K562 (cell line): ENCODE results near the gene SLITRK2.

Experiments
- ARID1B ChIP-seq: fragments of 450-650 bp; IDR thresholded peaks from 2 replicates; pipeline ENCODE4 v1.6.1; 2016; ENCODE audit warnings: antibody characterized with exemption, mild to moderate bottlenecking, inconsistent platforms
- CAMTA2 ChIP-seq: fragments of 250-450 bp; sonication (Bioruptor Pico); conservative IDR thresholded peaks from 2 replicates; pipeline ENCODE4 v1.5.1; 2022
- COPS2 ChIP-seq: fragments of 450-650 bp; conservative IDR thresholded peaks from 2 replicates; pipeline ENCODE4 v1.6.1; 2016; ENCODE audit warnings: mild to moderate bottlenecking, moderate library complexity
- HDAC6 ChIP-seq: IDR thresholded peaks from 2 replicates; pipeline ENCODE4 v1.6.1; 2012; ENCODE audit warnings: low read depth, mild to moderate bottlenecking, control low read depth, inconsistent platforms, low read length, moderate library complexity
- KDM1A ChIP-seq, 2 experiments: fragments of 450-650 bp; IDR thresholded peaks; 2 replicates each; pipeline ENCODE4 v1.6.1; 2016; ENCODE audit warnings: mild to moderate bottlenecking in 2 of 2
- NFRKB ChIP-seq: fragments of 450-650 bp; IDR thresholded peaks from 2 replicates; pipeline ENCODE4 v1.6.1; 2016; ENCODE audit warnings: low read depth
- POLR2AphosphoS5 ChIP-seq: IDR thresholded peaks from 2 replicates; pipeline ENCODE4 v1.6.1; 2011; ENCODE audit warnings: mild to moderate bottlenecking, low read depth, low read length, moderate library complexity; ENCODE audit not compliant: control insufficient read depth, insufficient read depth
- RBFOX2 ChIP-seq: fragments of 200-400 bp; formaldehyde crosslinking; IDR thresholded peaks from 2 replicates; pipeline ENCODE4 v1.6.1; 2017; ENCODE audit warnings: low read depth, mild to moderate bottlenecking, low read length, moderate library complexity
- ZNF707 ChIP-seq: fragments of 250-450 bp; sonication (Bioruptor Pico); conservative IDR thresholded peaks from 2 replicates; pipeline ENCODE4 v1.8.0; 2022; ENCODE audit warnings: inconsistent platforms, mild to moderate bottlenecking, moderate library complexity
- TF ChIP-seq, protein P1 (sequence below): sonication (generic); formaldehyde crosslinking; IDR thresholded peaks from 2 replicates; pipeline ENCODE4 v1.8.1; 2023; ENCODE audit warnings: mild to moderate bottlenecking, missing genetic modification reagents
- TF ChIP-seq, protein P2 (sequence below): fragments of 450-650 bp; IDR thresholded peaks from 2 replicates; pipeline ENCODE4 v1.6.1; 2016; ENCODE audit warnings: low read depth, mild to moderate bottlenecking, moderate library complexity
- TF ChIP-seq, protein P3 (sequence below), 2 experiments: fragments of 250-450 bp in 1 of 2; fragments of 450-650 bp in 1 of 2; sonication (Bioruptor Pico) in 1 of 2; IDR thresholded peaks; 2 replicates each; pipeline versions ENCODE4 v1.6.1 to v1.8.0; 2016 to 2021; ENCODE audit warnings: mild to moderate bottlenecking in 2 of 2, moderate library complexity in 2 of 2, missing compliant biosample characterization in 1 of 2, missing genetic modification characterization in 1 of 2

DNA sequence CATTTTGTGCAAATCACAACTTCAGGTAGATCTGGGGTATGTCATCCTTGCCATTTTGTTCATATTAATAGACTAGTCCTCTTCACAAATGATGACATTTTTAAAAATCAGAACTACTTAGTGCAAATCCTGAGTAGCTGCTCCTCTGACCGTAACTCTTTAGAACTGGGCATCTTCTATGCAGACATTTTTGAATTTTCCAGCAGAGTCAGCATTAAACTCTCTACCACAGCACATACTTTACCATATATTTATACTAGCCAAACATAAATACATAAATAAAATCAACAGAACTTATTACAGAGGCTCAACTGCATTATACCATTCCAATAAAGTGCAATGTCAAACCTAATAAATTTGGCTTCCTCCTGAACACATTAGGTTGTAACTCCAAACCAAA, 4.5 kb upstream of the SLITRK2 start:
- TF ChIP-seq ARID1B, result no peak
- TF ChIP-seq RBFOX2, result no peak
- TF ChIP-seq POLR2AphosphoS5, result no peak
- TF ChIP-seq NFRKB, result no peak
- TF ChIP-seq, protein P1, sequence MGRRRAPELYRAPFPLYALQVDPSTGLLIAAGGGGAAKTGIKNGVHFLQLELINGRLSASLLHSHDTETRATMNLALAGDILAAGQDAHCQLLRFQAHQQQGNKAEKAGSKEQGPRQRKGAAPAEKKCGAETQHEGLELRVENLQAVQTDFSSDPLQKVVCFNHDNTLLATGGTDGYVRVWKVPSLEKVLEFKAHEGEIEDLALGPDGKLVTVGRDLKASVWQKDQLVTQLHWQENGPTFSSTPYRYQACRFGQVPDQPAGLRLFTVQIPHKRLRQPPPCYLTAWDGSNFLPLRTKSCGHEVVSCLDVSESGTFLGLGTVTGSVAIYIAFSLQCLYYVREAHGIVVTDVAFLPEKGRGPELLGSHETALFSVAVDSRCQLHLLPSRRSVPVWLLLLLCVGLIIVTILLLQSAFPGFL (CRISPR knock-in tag), result no peak
- TF ChIP-seq COPS2, result no peak
- no peak for TF ChIP-seq ZNF707 (CRISPR knock-in tag)
- TF ChIP-seq CAMTA2 (CRISPR knock-in tag), result no peak
- TF ChIP-seq, protein P2, sequence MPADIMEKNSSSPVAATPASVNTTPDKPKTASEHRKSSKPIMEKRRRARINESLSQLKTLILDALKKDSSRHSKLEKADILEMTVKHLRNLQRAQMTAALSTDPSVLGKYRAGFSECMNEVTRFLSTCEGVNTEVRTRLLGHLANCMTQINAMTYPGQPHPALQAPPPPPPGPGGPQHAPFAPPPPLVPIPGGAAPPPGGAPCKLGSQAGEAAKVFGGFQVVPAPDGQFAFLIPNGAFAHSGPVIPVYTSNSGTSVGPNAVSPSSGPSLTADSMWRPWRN, result no peak
- TF ChIP-seq HDAC6, result no peak
- no peak for TF ChIP-seq KDM1A (IDR thresholded peaks at IDR 0.05)
- TF ChIP-seq, protein P3, sequence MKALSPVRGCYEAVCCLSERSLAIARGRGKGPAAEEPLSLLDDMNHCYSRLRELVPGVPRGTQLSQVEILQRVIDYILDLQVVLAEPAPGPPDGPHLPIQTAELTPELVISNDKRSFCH (CRISPR knock-in tag; IDR thresholded peaks at IDR 0.05), result no peak
- TF ChIP-seq, protein P3 (tag; IDR thresholded peaks at IDR 0.05), result no peak
